ENCODE results near the gene SMIM33.

Gene SMIM33

DNA sequence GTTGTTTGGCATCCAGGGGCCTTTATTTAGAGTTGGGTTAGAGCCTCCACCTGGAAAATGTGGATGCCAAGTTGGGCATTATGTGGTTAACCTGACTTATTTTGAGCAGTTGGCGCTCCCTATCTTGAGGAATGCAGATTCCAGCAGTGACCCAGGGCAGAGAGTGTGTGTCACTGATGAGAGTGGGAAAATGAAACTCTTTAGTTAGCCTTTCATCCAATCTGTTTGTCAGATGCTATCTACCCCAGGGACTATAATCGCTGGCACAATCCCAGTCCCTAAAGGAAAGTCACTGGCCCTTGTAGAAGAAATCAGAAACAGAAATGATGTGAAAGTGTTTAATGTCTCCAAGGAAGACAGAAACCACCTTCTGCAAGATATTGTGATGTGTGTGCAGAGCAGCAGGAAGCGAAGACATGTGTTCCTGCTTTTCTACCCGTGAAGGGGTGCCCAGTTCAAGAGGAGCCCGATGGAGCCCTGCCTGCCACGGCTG, 21.9 kb downstream of the SMIM33 start:
- peak in 1 of 2 donors; percentile 24 for DNase-seq
- Histone ChIP-seq H2BK120ac (ENCODE audit: insufficient read depth, low read length, poor library complexity) (no peak overlapping the region), H3K79me1 (ENCODE audit: low read length) (no peaks in the 10 kb centered on the region), H3K27ac (ENCODE audit: low read depth, low read length) (no peak overlapping the region), H2AFZ (ENCODE audit: insufficient read depth, low read length, poor library complexity) (peak overlapping the region; percentile 39), H3K4me3 (ENCODE audit: low read depth, low read length) (no peak overlapping the region), H4K8ac (ENCODE audit: low read depth, low read length) (no peak overlapping the region), H3K9ac (ENCODE audit: low read length) (no peak overlapping the region), H3K79me2 (ENCODE audit: control insufficient read depth, insufficient read depth, low read length, poor library complexity) (peaks cover 1% of the 10 kb centered on the region), H3K23ac (ENCODE audit: low read length) (no peak overlapping the region), H3K4me1 (ENCODE audit: control insufficient read depth in 1 of 2, insufficient read depth in 2 of 2, low read length in 2 of 2) (peaks cover 2 to 8% of the 10 kb centered on the region in 2 experiments), H3K27me3 (ENCODE audit: insufficient read depth, low read length) (no peaks in the 10 kb centered on the region), H3K9me3 (ENCODE audit: insufficient read depth, low read depth, low read length) (no peaks in the 10 kb centered on the region), H2AK5ac (ENCODE audit: low read length) (no peak overlapping the region), H2BK5ac (ENCODE audit: low read depth, low read length, poor library complexity) (no peak overlapping the region), H3K14ac (ENCODE audit: low read length) (no peak overlapping the region), H3K4ac (ENCODE audit: low read depth, low read length) (no peak overlapping the region), H3K18ac (ENCODE audit: low read length) (no peak overlapping the region), H3K36me3 (ENCODE audit: control insufficient read depth in 1 of 2, insufficient read depth in 2 of 2, low read length in 2 of 2) (no peaks in the 10 kb centered on the region), H2BK12ac (ENCODE audit: low read length) (no peak overlapping the region), H3K4me2 (ENCODE audit: low read length) (no peak overlapping the region), H4K12ac (ENCODE audit: low read depth, low read length) (no peak overlapping the region), H4K91ac (ENCODE audit: low read depth, low read length) (no peak overlapping the region)
- no CpG with 5 or more reads among the region's 6 CpGs for WGBS (ENCODE audit: extremely low coverage, insufficient coverage, insufficient read length)

DNA sequence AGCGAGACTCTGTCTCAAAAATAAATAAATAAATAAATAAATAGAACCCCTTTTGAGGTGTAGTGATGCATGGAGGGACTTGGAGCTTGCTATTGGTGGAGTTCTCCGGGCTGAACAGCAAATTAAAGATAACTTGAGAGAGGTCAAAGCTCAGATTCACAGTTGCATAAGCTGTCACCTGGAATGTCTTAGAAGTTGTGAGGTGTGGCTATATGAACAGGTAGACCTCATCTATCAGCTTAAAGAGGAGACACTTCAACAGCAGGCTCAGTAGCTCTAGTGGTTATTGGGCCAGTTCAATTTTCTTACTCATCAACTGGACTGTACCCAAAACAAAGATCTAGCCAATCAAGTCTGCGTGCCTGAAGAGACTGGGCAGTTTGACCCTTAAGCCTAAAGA, 23.5 kb downstream of the SMIM33 start:
- Histone ChIP-seq H3K27me3 (ENCODE audit: insufficient read depth, low read length) (no peaks in the 10 kb centered on the region), H3K79me2 (ENCODE audit: control insufficient read depth, insufficient read depth, low read length, poor library complexity) (peaks cover 1% of the 10 kb centered on the region), H2AFZ (ENCODE audit: insufficient read depth, low read length, poor library complexity) (no peak overlapping the region), H4K12ac (ENCODE audit: low read depth, low read length) (no peak overlapping the region), H3K18ac (ENCODE audit: low read length) (no peak overlapping the region), H3K27ac (ENCODE audit: low read depth, low read length) (peak overlapping the region; percentile 39), H3K14ac (ENCODE audit: low read length) (no peak overlapping the region), H4K8ac (ENCODE audit: low read depth, low read length) (no peak overlapping the region), H3K4me1 (ENCODE audit: control insufficient read depth in 1 of 2, insufficient read depth in 2 of 2, low read length in 2 of 2) (peaks cover 2 to 8% of the 10 kb centered on the region in 2 experiments), H2BK12ac (ENCODE audit: low read length) (peak overlapping the region; percentile 17), H2BK120ac (ENCODE audit: insufficient read depth, low read length, poor library complexity) (peak overlapping the region; percentile 52), H4K91ac (ENCODE audit: low read depth, low read length) (no peak overlapping the region), H3K79me1 (ENCODE audit: low read length) (no peaks in the 10 kb centered on the region), H3K4me3 (ENCODE audit: low read depth, low read length) (no peak overlapping the region), H3K4me2 (ENCODE audit: low read length) (no peak overlapping the region), H2AK5ac (ENCODE audit: low read length) (no peak overlapping the region), H3K4ac (ENCODE audit: low read depth, low read length) (no peak overlapping the region), H3K36me3 (ENCODE audit: control insufficient read depth in 1 of 2, insufficient read depth in 2 of 2, low read length in 2 of 2) (no peaks in the 10 kb centered on the region), H3K23ac (ENCODE audit: low read length) (no peak overlapping the region), H2BK5ac (ENCODE audit: low read depth, low read length, poor library complexity) (peak overlapping the region; percentile 27), H3K9ac (ENCODE audit: low read length) (no peak overlapping the region), H3K9me3 (ENCODE audit: insufficient read depth, low read depth, low read length) (no peaks in the 10 kb centered on the region)
- no CpG with 5 or more reads among the region's 3 CpGs for WGBS (ENCODE audit: extremely low coverage, insufficient coverage, insufficient read length)
- no peak for DNase-seq

DNA sequence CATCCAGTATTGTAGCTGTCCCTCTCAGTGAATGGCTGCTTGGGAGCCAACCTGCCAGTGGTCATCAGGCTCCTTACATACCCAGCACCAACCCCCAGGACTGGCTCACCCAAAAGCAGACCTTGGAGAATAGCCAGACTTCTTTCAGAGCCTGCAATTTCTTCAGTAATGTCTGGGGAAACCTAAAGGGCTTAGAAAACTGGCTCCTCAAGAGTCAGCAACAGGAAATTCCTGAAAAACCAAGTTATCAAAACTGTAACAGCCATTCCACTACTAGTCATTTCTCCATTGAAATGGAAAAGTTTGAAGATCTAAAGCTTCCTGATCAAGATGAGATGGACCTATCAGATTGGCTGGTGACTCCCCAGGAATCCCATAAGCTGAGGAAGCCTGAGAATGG, 24.0 kb downstream of the SMIM33 start:
- H3K4me2 ChIP-seq (ENCODE audit: low read length) = peak overlapping the region; percentile 11
- no peaks in the 10 kb centered on the region for H3K36me3 ChIP-seq (ENCODE audit: control insufficient read depth in 1 of 2, insufficient read depth in 2 of 2, low read length in 2 of 2)
- no peak overlapping the region for H2AK5ac ChIP-seq (ENCODE audit: low read length)
- no peaks in the 10 kb centered on the region for H3K79me1 ChIP-seq (ENCODE audit: low read length)
- H3K27ac ChIP-seq (ENCODE audit: low read depth, low read length) = peak overlapping the region; percentile 39
- no peak overlapping the region for H3K4ac ChIP-seq (ENCODE audit: low read depth, low read length)
- peak overlapping the region; percentile 27 for H2BK5ac ChIP-seq (ENCODE audit: low read depth, low read length, poor library complexity)
- no peak overlapping the region for H3K4me3 ChIP-seq (ENCODE audit: low read depth, low read length)
- peaks cover 1% of the 10 kb centered on the region for H3K79me2 ChIP-seq (ENCODE audit: control insufficient read depth, insufficient read depth, low read length, poor library complexity)
- peak in 1 of 2 donors; percentile 43 for DNase-seq
- no peak overlapping the region for H2AFZ ChIP-seq (ENCODE audit: insufficient read depth, low read length, poor library complexity)
- H4K8ac ChIP-seq (ENCODE audit: low read depth, low read length) = no peak overlapping the region
- no peak overlapping the region for H3K23ac ChIP-seq (ENCODE audit: low read length)
- H4K12ac ChIP-seq (ENCODE audit: low read depth, low read length) = no peak overlapping the region
- H3K9ac ChIP-seq (ENCODE audit: low read length) = no peak overlapping the region
- H3K9me3 ChIP-seq (ENCODE audit: insufficient read depth, low read depth, low read length) = no peaks in the 10 kb centered on the region
- H2BK120ac ChIP-seq (ENCODE audit: insufficient read depth, low read length, poor library complexity) = peak overlapping the region; percentile 52
- peak overlapping the region; percentile 16 for H4K91ac ChIP-seq (ENCODE audit: low read depth, low read length)
- H2BK12ac ChIP-seq (ENCODE audit: low read length) = peak overlapping the region; percentile 17
- H3K18ac ChIP-seq (ENCODE audit: low read length) = no peak overlapping the region
- H3K27me3 ChIP-seq (ENCODE audit: insufficient read depth, low read length) = no peaks in the 10 kb centered on the region
- peaks cover 2 to 8% of the 10 kb centered on the region in 2 experiments for H3K4me1 ChIP-seq (ENCODE audit: control insufficient read depth in 1 of 2, insufficient read depth in 2 of 2, low read length in 2 of 2)
- no peak overlapping the region for H3K14ac ChIP-seq (ENCODE audit: low read length)

DNA sequence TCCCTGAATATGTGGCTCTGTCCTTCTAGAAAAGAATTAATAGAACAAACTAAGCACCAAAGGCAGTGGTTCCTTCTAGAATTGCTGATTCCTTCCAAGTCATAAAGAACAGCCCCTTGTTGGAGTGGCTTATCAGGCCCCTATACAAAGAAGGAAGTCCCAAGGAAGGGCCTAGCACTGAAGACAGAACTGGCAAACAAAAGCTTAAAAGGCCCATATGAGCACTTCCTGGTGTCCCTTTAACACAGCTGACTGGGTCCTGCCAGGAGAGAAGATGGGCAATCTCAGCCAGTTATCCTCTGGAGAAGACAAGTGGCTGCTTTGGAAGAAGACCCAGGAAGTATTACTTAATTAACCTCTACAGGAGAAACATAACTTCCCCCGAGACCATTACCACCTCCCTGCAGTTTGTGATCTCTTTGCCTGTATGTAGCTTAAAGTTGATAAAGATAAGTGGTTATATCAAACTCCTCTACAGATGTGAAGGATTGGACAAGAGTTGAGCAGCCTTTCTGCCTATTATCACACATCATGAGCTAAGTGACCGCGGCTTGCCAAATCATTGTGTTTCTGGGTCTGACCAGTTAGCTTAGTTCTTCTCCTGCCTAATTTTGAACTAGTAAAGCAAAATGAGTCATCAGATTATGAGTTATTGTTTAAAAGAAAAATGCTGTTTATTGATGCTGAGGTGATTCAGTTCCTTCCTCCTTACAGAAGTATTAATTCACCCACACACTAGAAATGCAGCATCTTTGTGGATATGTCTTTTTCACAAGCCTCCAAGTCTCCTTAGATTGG, 25.0 kb downstream of the SMIM33 start:
- WGBS (ENCODE audit: extremely low coverage, insufficient coverage, insufficient read length) = no CpG with 5 or more reads among the region's 3 CpGs
- Histone ChIP-seq H3K36me3 (ENCODE audit: control insufficient read depth in 1 of 2, insufficient read depth in 2 of 2, low read length in 2 of 2) (no peaks in the 10 kb centered on the region), H2AFZ (ENCODE audit: insufficient read depth, low read length, poor library complexity) (no peak overlapping the region), H2BK5ac (ENCODE audit: low read depth, low read length, poor library complexity) (no peak overlapping the region), H4K12ac (ENCODE audit: low read depth, low read length) (no peak overlapping the region), H2AK5ac (ENCODE audit: low read length) (no peak overlapping the region), H4K91ac (ENCODE audit: low read depth, low read length) (no peak overlapping the region), H2BK120ac (ENCODE audit: insufficient read depth, low read length, poor library complexity) (no peak overlapping the region), H3K27me3 (ENCODE audit: insufficient read depth, low read length) (no peaks in the 10 kb centered on the region), H3K4me2 (ENCODE audit: low read length) (no peak overlapping the region), H3K14ac (ENCODE audit: low read length) (no peak overlapping the region), H3K79me1 (ENCODE audit: low read length) (no peaks in the 10 kb centered on the region), H3K79me2 (ENCODE audit: control insufficient read depth, insufficient read depth, low read length, poor library complexity) (peaks cover 1% of the 10 kb centered on the region), H2BK12ac (ENCODE audit: low read length) (no peak overlapping the region), H3K23ac (ENCODE audit: low read length) (no peak overlapping the region), H3K9ac (ENCODE audit: low read length) (no peak overlapping the region), H4K8ac (ENCODE audit: low read depth, low read length) (no peak overlapping the region), H3K4me3 (ENCODE audit: low read depth, low read length) (no peak overlapping the region), H3K27ac (ENCODE audit: low read depth, low read length) (no peak overlapping the region), H3K18ac (ENCODE audit: low read length) (no peak overlapping the region), H3K4ac (ENCODE audit: low read depth, low read length) (no peak overlapping the region), H3K4me1 (ENCODE audit: control insufficient read depth in 1 of 2, insufficient read depth in 2 of 2, low read length in 2 of 2) (peaks cover 2 to 8% of the 10 kb centered on the region in 2 experiments), H3K9me3 (ENCODE audit: insufficient read depth, low read depth, low read length) (no peaks in the 10 kb centered on the region)
- DNase-seq = no peak

All from trophoblast cell (in vitro differentiated cells and primary cell).